Kidney (tissue), 14 donors: ENCODE results near the gene HOMER3. TPM values are rescaled to one million over a fixed set of nuclear protein-coding genes. Genes with fewer than 3 reads are reported as not detected.
A peak's percentile ranks its signal among the peaks of the same experiment; 100 is the strongest.

Experiments
- DNase-seq, 5 donors: peaks; one replicate each; pipeline ENCODE4 v3.0.0-alpha.2; 2013 to 2020
- FAIRE-seq: peaks from 2 replicates; lab custom pipeline; 2012; peaks lifted over from hg19 to GRCh38; lab: Jason Lieb, UNC
- H3K27ac ChIP-seq, 2 donors: one replicate each; pipeline ENCODE4 v1.7.0; 2013; ENCODE audit warnings: low read depth in 2 of 2, low read length in 2 of 2, inconsistent platforms in 1 of 2
- H3K27me3 ChIP-seq: one replicate; pipeline ENCODE4 v1.7.1; 2013; ENCODE audit warnings: low read length, inconsistent platforms; ENCODE audit not compliant: control insufficient read depth, insufficient read depth
- H3K36me3 ChIP-seq, 3 donors: one replicate each; pipeline versions ENCODE4 v1.7.0 to v1.7.1; 2013; ENCODE audit warnings: low read length in 3 of 3, control low read depth in 1 of 3, inconsistent platforms in 1 of 3; ENCODE audit not compliant: insufficient read depth in 3 of 3, control insufficient read depth in 2 of 3
- H3K4me1 ChIP-seq, 3 donors: one replicate each; pipeline versions ENCODE4 v1.7.0 to v1.7.1; 2013; ENCODE audit warnings: low read length in 3 of 3, inconsistent platforms in 1 of 3, low read depth in 1 of 3; ENCODE audit not compliant: control insufficient read depth in 2 of 3, insufficient read depth in 2 of 3
- H3K4me3 ChIP-seq, 3 donors: one replicate each; pipeline versions ENCODE4 v1.7.0 to v1.8.1; 2013; ENCODE audit warnings: low read length in 3 of 3, control low read depth in 1 of 3, inconsistent platforms in 1 of 3
- H3K9ac ChIP-seq, 3 donors: one replicate each; pipeline versions ENCODE4 v1.7.0 to v1.7.1; 2013; ENCODE audit warnings: low read length in 3 of 3, control low read depth in 1 of 3, inconsistent platforms in 1 of 3
- H3K9me3 ChIP-seq, 3 donors: one replicate each; pipeline versions ENCODE4 v1.7.0 to v1.7.1; 2013; ENCODE audit warnings: low read length in 3 of 3, control low read depth in 1 of 3, inconsistent platforms in 1 of 3; ENCODE audit not compliant: control insufficient read depth in 2 of 3, insufficient read depth in 1 of 3
- intact Hi-C: fragments of 100-400 bp; cut with DNase I; formaldehyde crosslinking; loops from one replicate; pipeline ENCODE4 v1.11.1; 2022
- polyA plus RNA-seq: library from polyadenylated mRNA; stranded (reverse); fragments of 350-450 nt; fragmentation: Illumina TruSeq; extraction: RNeasy Lipid Tissue Mini Kit (QIAGEN cat#74804); gene quantifications from one replicate; pipeline ENCODE4 v1.2.3, GENCODE V29; 2014; ENCODE audit warnings: low read depth, low replicate concordance; ENCODE audit not compliant: insufficient read depth
- total RNA-seq: library from RNA; stranded (reverse); fragmentation: NEBNext Ultra II Directional; extraction: Animal tissue kit (Norgen Biotek cat#: 25700); gene quantifications from one replicate; pipeline ENCODE4 v1.2.1, GENCODE V29; 2021
- TF ChIP-seq, protein P1 (sequence below): IDR thresholded peaks from 3 replicates; pipeline ENCODE4 v1.5.1; 2012; ENCODE audit warnings: mild to moderate bottlenecking, moderate library complexity, borderline replicate concordance; ENCODE audit not compliant: insufficient read depth; ENCODE audit errors: extremely low read depth
- donor health status: control.
- donor health status: control.
- donor health status: control.
- donor health status: control.
- donor health status: control.
- donor health status: DM: yes; HTN: yes; CAD: no.
- donor health status: Normal renal cell carcinoma (clear cell type).

HOMER3 gene
- total and polyA plus RNA-seq, 2 donors from 2014 or later = 34.3 to 53.1 TPM

DNA sequence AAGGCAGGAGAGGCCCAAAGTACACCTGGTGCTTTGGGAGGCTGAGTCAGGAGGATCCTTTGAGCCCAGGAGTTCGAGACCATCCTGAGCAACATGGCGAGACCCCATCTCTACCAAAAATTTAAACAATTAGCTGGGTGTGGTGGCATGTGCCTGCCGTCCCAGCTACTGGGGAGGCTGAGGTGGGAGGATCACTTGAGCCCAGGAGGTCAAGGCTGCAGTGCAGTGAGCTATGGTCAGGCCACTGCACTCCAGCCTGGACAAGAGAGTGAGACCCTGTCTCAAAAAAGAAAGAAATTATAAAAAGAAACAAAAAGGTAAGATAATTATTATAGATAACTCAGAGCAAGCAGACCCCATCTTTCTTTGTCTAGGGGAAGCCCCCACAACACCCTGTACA lies 1.9 kb downstream of the HOMER3 start:
- TF ChIP-seq, protein P1, sequence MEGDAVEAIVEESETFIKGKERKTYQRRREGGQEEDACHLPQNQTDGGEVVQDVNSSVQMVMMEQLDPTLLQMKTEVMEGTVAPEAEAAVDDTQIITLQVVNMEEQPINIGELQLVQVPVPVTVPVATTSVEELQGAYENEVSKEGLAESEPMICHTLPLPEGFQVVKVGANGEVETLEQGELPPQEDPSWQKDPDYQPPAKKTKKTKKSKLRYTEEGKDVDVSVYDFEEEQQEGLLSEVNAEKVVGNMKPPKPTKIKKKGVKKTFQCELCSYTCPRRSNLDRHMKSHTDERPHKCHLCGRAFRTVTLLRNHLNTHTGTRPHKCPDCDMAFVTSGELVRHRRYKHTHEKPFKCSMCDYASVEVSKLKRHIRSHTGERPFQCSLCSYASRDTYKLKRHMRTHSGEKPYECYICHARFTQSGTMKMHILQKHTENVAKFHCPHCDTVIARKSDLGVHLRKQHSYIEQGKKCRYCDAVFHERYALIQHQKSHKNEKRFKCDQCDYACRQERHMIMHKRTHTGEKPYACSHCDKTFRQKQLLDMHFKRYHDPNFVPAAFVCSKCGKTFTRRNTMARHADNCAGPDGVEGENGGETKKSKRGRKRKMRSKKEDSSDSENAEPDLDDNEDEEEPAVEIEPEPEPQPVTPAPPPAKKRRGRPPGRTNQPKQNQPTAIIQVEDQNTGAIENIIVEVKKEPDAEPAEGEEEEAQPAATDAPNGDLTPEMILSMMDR = no peak
- no peak for FAIRE-seq
- intact Hi-C loops = no loop called here

DNA sequence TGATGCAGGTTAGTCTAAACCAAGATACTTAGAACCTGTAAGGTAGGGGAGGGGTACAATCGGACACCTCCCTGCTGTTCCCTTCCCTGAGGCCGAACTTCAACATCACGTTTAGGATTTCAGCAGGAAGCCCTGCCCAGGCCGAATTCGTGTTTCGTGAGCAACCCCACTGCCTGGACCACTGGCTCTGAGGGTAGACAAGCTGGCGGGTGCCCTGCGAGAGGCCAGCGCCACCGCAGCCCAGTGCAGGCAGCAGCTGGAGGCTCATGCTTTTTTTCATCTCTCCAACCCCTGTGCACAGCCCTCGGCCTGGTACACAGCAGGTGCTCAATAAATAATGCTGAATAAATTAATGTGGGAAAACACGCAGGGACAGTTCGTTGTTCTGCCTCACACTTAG lies 7.7 kb downstream of the HOMER3 start:
- intact Hi-C loops = no loop called here
- TF ChIP-seq, protein P1 = no peak
- Histone ChIP-seq H3K27ac (no peak overlapping the region), H3K4me1 (no peaks in the 10 kb centered on the region), H3K9me3 (no peaks in the 10 kb centered on the region), H3K36me3 (peaks cover 0 to 6% (median 0%) of the 10 kb centered on the region in 3 donors), H3K4me3 (no peak overlapping the region), H3K27me3 (no peaks in the 10 kb centered on the region), H3K9ac (no peak overlapping the region)
- DNase-seq (no peak), FAIRE-seq (no peak)

More for the DNA sequence above, 1.9 kb downstream of the HOMER3 start:
- H3K27ac ChIP-seq = no peak overlapping the region
- no peaks in the 10 kb centered on the region for H3K36me3 ChIP-seq
- H3K27me3 ChIP-seq = no peaks in the 10 kb centered on the region
- no peaks in the 10 kb centered on the region for H3K9me3 ChIP-seq
- no peak overlapping the region for H3K4me3 ChIP-seq
- DNase-seq = no peak
- peaks cover 0 to 4% (median 3%) of the 10 kb centered on the region in 3 donors for H3K4me1 ChIP-seq
- H3K9ac ChIP-seq = no peak overlapping the region

DNA sequence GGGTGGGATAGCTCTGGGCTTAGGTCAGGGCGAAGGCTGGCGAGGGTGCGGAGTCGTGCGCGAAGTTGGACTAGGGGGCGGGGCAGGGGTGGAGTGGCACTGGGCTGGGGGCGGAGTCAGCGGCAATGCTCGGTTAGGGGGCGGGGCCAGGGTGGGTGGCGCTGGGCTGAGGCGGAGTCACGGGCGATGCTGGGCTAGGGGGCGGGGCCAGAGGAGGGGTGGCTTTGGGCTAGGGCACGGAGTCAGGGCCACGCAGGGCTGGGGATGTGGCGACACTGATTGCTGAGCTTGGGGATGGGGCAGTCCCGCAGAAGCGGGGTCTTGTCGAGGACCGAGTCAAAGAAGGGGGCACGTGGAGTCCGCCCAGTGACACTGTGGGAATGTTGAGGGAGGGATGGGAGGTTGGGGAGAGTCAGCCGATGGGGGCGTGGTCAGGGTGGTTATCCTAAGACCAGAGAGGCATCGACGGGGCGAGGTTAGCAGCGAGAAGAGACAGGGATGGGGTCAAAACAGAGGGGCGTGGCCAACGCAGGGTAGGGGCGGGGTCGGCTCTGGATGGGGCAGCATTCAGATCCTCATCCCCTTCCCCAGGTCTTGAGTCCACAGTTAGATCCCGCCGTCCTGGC lies 8.7 kb downstream of the HOMER3 start:
- H3K4me3 ChIP-seq = no peak overlapping the region
- TF ChIP-seq, protein P1 = no peak
- FAIRE-seq (no peak), DNase-seq (peak; percentile 60 to 90 (median 76))
- H3K36me3 ChIP-seq = peaks cover 0 to 6% (median 2%) of the 10 kb centered on the region in 3 donors
- no peaks in the 10 kb centered on the region for H3K27me3 ChIP-seq
- no peak overlapping the region for H3K27ac ChIP-seq
- H3K4me1 ChIP-seq = no peaks in the 10 kb centered on the region
- no peaks in the 10 kb centered on the region for H3K9me3 ChIP-seq
- no peak overlapping the region for H3K9ac ChIP-seq
- intact Hi-C loops = no loop called here
